NCI-H2029 treated with DMSO at 0.1 percent for 48 hours (cell line): ENCODE data around the gene CXXC1.
"Not testable (repeated sequence)": the region's sequence is repeated elsewhere in the genome, so short reads cannot be mapped to it uniquely, and the experiment has no call there.

Source experiments
- DNase-seq: peaks from one replicate; lab custom pipeline; 2025; lab: John Stamatoyannopoulos, UW

CXXC1 gene

DNA sequence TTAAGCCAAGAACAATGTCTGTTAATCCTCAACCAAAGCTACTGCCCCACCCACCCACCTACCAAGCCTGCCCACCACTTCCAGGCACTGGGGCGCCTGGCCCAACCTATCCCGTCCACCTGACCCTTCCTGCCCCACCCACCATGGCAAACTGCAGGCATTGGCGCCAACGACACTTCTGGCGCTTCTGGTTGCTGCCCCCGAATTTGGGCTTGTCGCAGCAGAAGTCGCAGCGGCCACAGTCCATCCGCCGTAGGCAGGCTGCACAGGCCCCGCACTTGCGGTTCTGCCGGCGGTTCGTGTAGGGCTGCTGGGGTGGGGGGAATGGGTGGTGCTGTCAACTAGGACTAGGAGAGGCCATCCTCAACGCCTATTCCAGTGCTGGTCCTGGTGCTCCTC lies 13.4 kb downstream of the CXXC1 start:
- no peak for DNase-seq

DNA sequence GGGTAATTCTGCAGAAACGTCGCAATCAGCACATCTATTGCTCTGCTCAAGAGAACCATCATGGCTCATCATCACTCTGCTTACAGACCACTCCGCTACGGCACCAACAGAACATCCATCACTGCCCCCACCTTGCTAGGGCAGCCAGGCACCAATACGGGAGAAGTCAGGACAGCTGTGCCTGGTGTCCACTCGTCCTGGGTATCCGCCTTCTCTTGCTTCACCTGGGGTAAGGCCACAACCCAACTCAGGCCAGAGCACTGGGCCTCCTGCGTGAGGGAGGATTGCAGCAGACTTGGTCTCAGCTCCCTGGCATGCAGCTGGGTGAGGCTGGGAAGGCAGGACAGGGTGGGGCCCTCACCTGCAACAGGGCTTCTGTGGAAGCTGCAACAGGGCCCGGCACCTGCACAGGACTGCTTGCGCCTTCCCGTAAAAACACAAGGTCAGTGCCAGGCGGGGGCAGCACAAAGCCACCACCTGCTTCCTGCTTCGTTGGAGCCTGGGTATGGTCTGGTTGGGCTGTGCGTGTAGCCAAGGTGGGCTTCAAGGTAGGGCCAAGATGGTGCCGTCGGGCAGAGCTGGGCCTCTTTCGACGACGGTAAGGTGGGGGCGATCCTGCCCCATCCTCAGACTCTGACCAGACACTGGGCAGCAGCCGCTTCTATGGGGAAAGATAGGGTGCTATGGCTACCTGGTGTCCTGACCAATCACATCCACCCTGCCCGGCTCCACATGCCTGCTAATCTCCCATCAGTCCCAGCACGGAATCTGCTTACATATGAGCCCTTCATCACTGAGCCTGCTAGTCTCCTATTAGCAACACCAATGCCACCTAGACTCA lies 14.1 kb downstream of the CXXC1 start:
- no peak for DNase-seq

DNA sequence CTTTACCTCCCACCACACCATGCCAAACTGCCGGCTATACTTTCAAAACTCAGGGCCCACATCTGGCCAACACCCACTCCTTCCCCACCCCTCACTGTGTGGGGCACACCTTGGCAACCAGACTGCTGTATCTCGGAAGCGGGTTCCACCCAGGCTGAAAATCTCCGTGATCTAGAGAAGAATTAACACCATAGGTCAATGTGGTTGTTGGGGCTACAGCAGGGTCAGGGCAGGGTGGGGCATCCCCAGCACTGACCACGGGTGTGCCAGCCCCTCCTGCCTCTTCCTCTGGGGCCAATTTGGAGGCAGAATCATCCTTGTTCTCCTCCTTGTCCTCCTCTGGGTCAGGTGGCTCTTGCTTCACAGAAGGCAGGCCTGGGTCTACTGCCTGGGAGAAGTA lies 14.9 kb downstream of the CXXC1 start:
- no peak for DNase-seq

DNA sequence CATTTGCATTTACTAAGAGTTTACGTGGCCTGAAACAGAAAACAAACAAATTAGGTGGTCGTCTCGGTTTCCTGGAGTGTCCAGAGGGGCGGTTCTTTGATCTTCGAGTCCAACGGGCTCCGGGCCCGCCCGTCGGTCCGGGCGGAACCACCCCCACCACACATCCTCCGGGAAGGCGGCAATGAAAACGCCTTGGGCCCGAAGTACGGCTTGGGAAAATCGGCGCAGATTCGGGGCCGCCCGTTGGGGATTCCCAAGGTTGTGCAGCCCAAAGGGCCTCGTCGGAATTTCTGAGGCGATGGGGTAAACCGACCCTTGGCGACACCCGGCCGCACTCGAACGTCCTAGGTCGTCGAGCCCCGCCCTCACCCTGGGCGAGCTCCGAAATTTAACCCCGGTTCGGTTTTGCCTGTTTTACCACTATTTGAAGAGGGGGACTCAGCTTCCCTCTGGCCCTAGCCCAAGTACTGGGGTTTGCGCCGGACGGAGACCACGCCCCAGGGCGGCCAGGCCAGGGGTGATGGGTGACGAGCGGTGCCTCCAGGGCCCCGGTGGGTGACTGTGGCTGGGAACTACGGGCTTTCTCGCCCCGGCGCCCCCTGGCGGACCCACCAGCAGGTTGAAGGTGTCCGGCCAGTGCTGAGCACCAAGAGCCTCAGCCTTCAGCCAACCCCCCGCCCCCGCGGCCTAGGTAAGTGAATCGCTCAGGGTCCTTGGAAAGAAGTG lies 19.3 kb downstream of the CXXC1 start:
- DNase-seq, result no peak

DNA sequence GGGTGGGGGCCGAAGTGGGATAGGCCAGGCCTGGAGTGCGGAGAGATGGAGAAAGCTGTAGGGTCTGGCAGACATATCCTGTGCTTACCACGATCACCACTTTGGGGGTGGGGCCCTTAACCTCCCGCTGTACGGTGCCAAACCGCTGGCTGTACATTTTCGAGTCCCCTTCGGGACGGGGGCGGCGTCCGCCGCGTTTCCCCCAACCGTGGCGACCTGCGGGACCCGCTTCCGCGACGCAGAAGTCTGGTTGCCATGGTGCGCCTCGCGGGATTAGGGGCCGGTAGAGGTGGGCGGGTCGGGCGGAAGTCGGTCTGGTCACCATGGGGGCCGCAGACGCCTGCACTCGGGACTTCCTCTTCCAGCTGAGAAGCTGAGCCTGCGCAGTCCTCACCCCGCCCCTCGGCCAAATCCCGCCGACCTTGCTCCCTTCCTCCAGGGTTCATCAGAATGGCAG lies 21.2 kb downstream of the CXXC1 start, which contains the start of gene CFAP53:
TSS of gene CFAP53 (minus strand) at position 248 of the 457 bp plus-strand sequence. CDS start at position 157, 91 bp downstream.
- DNase-seq, result peak; percentile 39

GRCh38 chr18:50262977-50263376 lies 24.5 kb downstream of the CXXC1 start:
- no peak for DNase-seq

DNA sequence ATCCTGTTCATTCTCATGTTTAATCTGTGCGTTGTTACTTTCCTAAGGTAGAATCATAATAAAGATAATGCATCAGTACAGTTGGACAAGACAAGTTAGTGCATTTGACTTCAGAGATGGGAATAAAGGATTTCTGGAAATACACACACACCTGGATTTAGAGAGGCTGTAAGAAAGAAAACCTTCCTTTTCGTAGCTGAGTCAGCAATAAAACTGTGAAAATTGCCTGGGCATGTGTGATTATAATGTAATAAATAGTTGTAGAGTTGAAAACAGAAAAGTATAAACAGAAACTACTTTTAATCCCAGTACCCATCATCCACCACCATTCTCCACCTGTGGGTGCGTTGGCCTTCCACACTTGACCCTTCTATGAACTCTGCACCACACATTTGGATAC lies 36.6 kb downstream of the CXXC1 start:
- DNase-seq, result no peak

GRCh38 chr18:50249576-50249975 lies 37.9 kb downstream of the CXXC1 start:
- DNase-seq, result no peak

DNA sequence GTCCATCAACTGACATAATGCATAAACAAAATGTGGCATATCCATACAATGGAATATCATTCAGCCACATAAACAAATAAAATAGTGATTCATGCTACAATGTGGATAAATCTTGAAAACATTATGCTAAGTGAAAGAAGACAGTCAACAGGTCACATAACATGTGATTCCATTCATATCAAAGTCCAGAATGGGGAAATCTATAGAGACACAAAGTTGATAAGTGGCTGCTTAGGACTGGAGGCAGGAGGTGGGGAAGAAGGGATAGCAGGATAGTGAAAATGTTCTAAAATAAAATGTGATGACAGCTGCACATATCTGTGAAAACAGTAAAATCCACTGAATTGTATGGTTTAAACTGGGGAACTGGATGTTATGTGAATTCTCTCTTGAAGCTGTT lies 39.9 kb downstream of the CXXC1 start:
- no peak for DNase-seq

- DNase-seq, result not testable (repeated sequence)
Measured at GRCh38 chr18:50241768-50242167, 45.7 kb downstream of the CXXC1 start.

- DNase-seq, result no peak
Measured at GRCh38 chr18:50240080-50240563, 47.4 kb downstream of the CXXC1 start.

- DNase-seq, result no peak
Measured at GRCh38 chr18:50232419-50232818, 55.1 kb downstream of the CXXC1 start.
